Fibroblast of pulmonary artery (primary cell): ENCODE measurements around the gene VTI1A.

Experiments
- DNase-seq: peaks from one replicate; pipeline ENCODE4 v3.0.0-alpha.2; 2010; ENCODE audit warnings: low read depth
- H3K4me3 ChIP-seq: replicated peaks from 2 replicates; pipeline ENCODE4 v1.5.1; 2011; ENCODE audit warnings: low read depth, mild to moderate bottlenecking, control low read depth, low read length, moderate library complexity
- TF ChIP-seq, protein P1 (sequence below): IDR thresholded peaks from 2 replicates; pipeline ENCODE4 v1.5.1; 2011; ENCODE audit warnings: mild to moderate bottlenecking, control low read depth, low read length, inconsistent platforms; ENCODE audit errors: missing control alignments

VTI1A gene

DNA sequence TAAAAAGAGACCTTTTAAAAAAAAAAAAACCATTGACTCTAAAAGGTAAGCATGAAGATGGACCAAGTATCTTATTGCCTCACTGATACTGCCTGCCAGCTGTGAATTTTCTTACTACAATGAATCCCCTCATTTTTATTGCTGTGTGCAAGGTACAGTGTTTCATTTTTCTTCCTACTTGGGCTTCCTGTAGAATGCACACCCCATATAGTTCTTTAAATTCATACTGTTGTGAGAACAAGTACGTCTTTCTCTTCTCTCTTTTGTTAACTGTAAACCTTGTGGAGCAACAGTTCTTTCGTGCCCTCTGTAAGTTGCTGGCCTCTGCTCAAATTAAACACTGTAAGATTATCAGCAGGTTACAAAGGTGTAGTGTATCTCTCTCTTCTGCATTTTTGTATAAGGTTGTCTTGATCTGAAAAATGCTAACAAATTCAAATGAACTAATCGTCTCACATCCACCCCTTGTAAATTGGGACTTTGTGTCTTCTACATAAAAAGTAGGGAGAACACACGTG, 105.6 kb downstream of the VTI1A start:
- DNase-seq, result no peak
- TF ChIP-seq, protein P1, sequence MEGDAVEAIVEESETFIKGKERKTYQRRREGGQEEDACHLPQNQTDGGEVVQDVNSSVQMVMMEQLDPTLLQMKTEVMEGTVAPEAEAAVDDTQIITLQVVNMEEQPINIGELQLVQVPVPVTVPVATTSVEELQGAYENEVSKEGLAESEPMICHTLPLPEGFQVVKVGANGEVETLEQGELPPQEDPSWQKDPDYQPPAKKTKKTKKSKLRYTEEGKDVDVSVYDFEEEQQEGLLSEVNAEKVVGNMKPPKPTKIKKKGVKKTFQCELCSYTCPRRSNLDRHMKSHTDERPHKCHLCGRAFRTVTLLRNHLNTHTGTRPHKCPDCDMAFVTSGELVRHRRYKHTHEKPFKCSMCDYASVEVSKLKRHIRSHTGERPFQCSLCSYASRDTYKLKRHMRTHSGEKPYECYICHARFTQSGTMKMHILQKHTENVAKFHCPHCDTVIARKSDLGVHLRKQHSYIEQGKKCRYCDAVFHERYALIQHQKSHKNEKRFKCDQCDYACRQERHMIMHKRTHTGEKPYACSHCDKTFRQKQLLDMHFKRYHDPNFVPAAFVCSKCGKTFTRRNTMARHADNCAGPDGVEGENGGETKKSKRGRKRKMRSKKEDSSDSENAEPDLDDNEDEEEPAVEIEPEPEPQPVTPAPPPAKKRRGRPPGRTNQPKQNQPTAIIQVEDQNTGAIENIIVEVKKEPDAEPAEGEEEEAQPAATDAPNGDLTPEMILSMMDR, result no peak
- H3K4me3 ChIP-seq, result no peak overlapping the region

DNA sequence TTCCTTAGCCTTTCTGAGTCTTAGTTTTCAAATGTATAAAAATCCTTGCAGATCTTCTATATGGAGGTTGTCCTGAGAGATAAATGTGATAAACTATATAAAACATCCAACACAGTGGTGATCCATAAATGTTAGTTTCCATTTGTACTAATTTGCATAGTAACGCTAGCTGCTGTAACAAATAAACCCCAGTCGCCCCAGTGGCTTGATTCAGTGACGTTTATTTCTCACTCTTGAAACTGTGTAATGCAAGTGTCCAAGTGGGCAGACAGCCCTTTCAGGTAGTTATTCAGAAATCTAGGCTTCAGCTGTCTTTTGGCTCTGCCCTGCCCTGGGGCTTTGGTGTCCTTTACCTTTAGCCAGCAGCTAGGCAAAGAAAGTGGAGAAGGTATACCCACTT, 106.3 kb downstream of the VTI1A start:
- no peak for DNase-seq
- TF ChIP-seq, protein P1, result no peak
- H3K4me3 ChIP-seq, result no peak overlapping the region

DNA sequence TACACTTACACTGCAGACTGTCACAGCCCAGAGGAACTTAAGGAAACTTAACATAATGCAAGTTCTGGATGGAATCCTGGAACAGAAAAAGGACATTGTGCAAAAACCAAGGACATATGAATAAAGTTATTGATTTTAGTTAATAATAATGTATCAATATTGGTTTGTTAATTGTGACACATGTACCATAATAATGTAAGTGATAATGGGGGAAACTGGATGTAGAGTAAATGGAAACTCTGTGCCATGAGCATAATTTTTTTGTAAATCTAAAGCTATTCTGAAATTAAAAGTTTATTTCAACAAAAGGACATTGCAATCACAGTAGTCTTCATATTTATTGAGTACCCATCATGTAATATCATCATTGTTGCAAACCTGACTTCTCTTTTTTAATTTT, 107.2 kb downstream of the VTI1A start:
- no peak overlapping the region for H3K4me3 ChIP-seq
- DNase-seq, result no peak
- TF ChIP-seq, protein P1, result no peak

DNA sequence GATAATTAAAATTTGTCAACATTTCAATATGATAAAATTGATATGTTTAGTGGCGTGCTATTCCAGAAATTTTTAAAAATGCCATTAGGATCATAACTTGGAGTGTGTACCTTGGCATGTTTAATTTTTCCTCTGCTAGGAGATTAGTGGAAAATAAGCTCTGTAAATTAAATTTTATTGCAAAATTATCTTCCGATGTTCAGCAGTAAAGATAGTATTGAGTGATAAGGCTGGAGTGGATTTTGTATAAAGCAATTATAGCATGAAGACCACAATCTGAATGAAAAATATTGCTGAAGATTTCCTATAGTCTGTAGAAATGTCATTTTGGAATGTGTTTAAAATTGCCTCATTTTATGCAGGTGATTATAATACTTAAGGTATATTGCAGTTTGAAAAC, 110.2 kb downstream of the VTI1A start:
- TF ChIP-seq, protein P1, result no peak
- DNase-seq, result no peak
- H3K4me3 ChIP-seq, result no peak overlapping the region

DNA sequence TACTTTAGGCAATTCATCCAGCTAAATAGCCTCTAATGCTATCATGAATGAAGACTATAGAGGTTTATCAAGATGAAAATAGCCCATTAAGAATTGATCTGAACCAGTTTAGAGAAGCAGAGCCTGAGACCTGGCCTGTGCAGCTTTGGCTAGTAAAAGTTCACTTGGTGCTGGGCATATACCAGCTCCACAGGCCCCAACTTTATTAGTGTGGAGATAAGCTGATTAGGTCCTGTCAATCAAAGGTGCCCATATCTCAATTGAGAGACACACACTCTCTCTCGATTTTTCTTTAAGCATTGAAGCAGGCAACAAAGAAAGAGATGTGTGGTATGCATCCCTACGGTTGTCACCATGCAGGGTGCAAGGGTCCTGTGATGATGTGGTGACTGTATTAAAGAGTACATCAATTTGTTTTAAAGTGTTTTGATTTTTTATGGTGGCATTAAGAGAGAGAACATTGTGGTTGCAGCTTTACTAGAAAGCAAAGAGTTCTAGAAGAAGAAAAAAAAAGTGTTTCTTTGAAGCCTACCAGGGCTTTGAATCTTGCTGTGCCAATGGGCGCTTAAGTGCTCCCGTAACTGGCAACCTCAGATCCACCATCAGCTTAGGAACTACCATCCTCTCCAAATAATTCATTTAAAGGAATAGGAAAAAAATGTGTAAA, 111.6 kb downstream of the VTI1A start:
- no peak overlapping the region for H3K4me3 ChIP-seq
- DNase-seq, result no peak
- TF ChIP-seq, protein P1, result no peak

DNA sequence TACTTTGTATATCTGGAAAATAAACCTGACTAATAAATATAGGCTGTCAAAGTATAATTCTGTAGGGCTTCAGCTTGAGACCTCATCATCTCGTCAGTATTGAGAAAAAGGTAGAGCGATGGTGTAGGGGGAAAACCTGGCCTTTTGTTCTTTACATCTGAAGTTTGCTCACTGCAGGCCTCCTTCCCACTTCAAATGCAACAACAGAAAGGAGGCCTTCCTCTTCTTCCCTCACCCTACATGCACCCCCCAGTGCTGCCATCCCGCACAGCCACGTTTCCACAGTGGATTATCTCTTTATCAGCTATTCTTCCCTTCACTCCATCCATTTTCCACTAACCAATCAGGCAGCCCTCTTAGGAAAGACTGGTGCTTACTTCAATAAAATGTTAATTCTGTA, 112.3 kb downstream of the VTI1A start:
- DNase-seq, result no peak
- TF ChIP-seq, protein P1, result no peak
- H3K4me3 ChIP-seq, result no peak overlapping the region

DNA sequence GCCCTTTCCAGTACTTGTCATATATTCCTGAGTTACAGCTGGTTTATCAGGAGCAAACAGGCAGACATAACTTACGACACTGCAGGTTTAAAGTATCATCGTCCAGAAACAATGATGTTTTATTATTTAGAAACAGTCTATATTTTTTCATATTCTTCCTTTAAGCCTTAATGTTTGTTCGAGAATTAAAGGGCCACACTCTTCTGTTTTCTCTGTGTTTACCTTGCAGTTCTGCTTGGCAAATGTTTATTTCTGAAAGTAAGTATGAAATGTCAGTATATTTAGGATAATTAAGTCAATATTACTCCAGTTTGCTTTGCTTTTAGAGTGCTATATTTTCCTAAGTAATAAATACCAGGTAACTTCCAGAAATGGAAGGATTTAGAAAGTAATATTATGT, 115.1 kb downstream of the VTI1A start:
- no peak overlapping the region for H3K4me3 ChIP-seq
- TF ChIP-seq, protein P1, result no peak
- DNase-seq, result no peak
